Endothelial cell of umbilical vein (primary cell): Measurements from ENCODE around the gene KCNK15. TPM values are rescaled to one million over a fixed set of nuclear protein-coding genes. Genes with fewer than 3 reads are reported as not detected.

Experiments
- BruUV-seq: library from RNA; stranded (reverse); fragments of 400-500 nt; replicated peaks from 2 replicates; lab custom pipeline; 2021; lab: Mats Ljungman, UMichigan
- CTCF ChIA-PET: fragments of 300-600, 350-600 bp; sonication (Branson Sonifier 250); formaldehyde crosslinking; loops from one replicate; lab custom pipeline; 2021; ENCODE audit warnings: antibody characterized with exemption, inconsistent platforms; lab: Charles Lee
- POLR2A ChIA-PET: fragments of 300-600, 350-600 bp; sonication (Branson Sonifier 250); formaldehyde crosslinking; loops from one replicate; lab custom pipeline; 2021; ENCODE audit warnings: antibody characterized with exemption, inconsistent platforms; lab: Charles Lee
- DNase-seq: peaks from one replicate; pipeline ENCODE4 v3.0.0-alpha.2; 2011; ENCODE audit warnings: low read depth, low spot score
- FAIRE-seq: peaks from 2 replicates; lab custom pipeline; 2011; peaks lifted over from hg19 to GRCh38; lab: Jason Lieb, UNC
- H2AFZ ChIP-seq: 2 replicates; pipeline ENCODE4 v1.6.0; 2012; ENCODE audit warnings: low read depth, low read length, control low read depth, inconsistent platforms
- H3K27ac ChIP-seq: 2 replicates; pipeline ENCODE4 v1.5.1; 2011; ENCODE audit warnings: low read depth, mild to moderate bottlenecking, control low read depth, low read length, moderate library complexity; ENCODE audit not compliant: insufficient read depth
- H3K27me3 ChIP-seq, 2 experiments: 2 replicates each; pipeline versions ENCODE4 v1.6.0 to v1.6.1; 2011; ENCODE audit warnings: low read length in 2 of 2, mixed read lengths in 1 of 2; ENCODE audit not compliant: control insufficient read depth in 2 of 2, insufficient read depth in 2 of 2
- H3K36me3 ChIP-seq, 2 experiments: 2 replicates in 1 of 2; 3 replicates in 1 of 2; pipeline ENCODE4 v1.5.1; 2011; ENCODE audit warnings: low read length in 2 of 2, mild to moderate bottlenecking in 1 of 2, moderate library complexity in 1 of 2; ENCODE audit not compliant: control insufficient read depth in 2 of 2, insufficient read depth in 2 of 2; ENCODE audit errors: extremely low read depth in 1 of 2
- H3K4me1 ChIP-seq: 3 replicates; pipeline ENCODE4 v1.5.1; 2011; ENCODE audit warnings: mild to moderate bottlenecking, low read length; ENCODE audit not compliant: control insufficient read depth, insufficient read depth; ENCODE audit errors: extremely low read depth
- H3K4me2 ChIP-seq: 2 replicates; pipeline ENCODE4 v1.6.1; 2011; ENCODE audit warnings: low read length, control low read depth, mixed read lengths; ENCODE audit not compliant: insufficient read depth
- H3K4me3 ChIP-seq, 3 experiments: fragments of 200-600 bp in 1 of 3; sonication (generic), shearing (Covaris generic) in 1 of 3; replicated peaks in 1 of 3; 2 replicates each; pipeline ENCODE4 v1.5.1; 2011 to 2016; ENCODE audit warnings: control low read depth in 3 of 3, low read length in 3 of 3, mild to moderate bottlenecking in 2 of 3, inconsistent platforms in 1 of 3, low read depth in 1 of 3, moderate library complexity in 1 of 3; ENCODE audit not compliant: insufficient read depth in 1 of 3
- H3K79me2 ChIP-seq: 2 replicates; pipeline ENCODE4 v1.6.0; 2012; ENCODE audit warnings: low read length, inconsistent platforms; ENCODE audit not compliant: control insufficient read depth, insufficient read depth
- H3K9ac ChIP-seq: replicated peaks from 2 replicates; pipeline ENCODE3; 2011; ENCODE audit warnings: low read length, control low read depth; ENCODE audit not compliant: insufficient read depth; ENCODE audit errors: extremely low read depth
- H3K9me1 ChIP-seq: replicated peaks from 3 replicates; pipeline ENCODE4 v1.6.0; 2011; ENCODE audit warnings: mild to moderate bottlenecking, low read length; ENCODE audit not compliant: control insufficient read depth, insufficient read depth; ENCODE audit errors: extremely low read depth
- H3K9me3 ChIP-seq: replicated peaks from 2 replicates; pipeline ENCODE4 v1.5.1; 2012; ENCODE audit warnings: low read length, inconsistent platforms; ENCODE audit not compliant: control insufficient read depth, insufficient read depth
- H4K20me1 ChIP-seq: replicated peaks from 2 replicates; pipeline ENCODE3; 2011; ENCODE audit warnings: mild to moderate bottlenecking, low read length; ENCODE audit not compliant: control insufficient read depth, insufficient read depth; ENCODE audit errors: extremely low read depth
- CTCF ChIP-seq, 2 donors: IDR thresholded peaks; 1 replicate in 1 of 2; 2 replicates in 1 of 2; pipeline ENCODE4 v1.5.1; 2011; ENCODE audit warnings: low read length in 2 of 2, mild to moderate bottlenecking in 2 of 2, moderate library complexity in 2 of 2, control low read depth in 1 of 2, inconsistent platforms in 1 of 2, low read depth in 1 of 2; ENCODE audit not compliant: insufficient read depth in 1 of 2; ENCODE audit errors: extremely low read depth in 1 of 2
- EZH2 ChIP-seq: IDR thresholded peaks from 2 replicates; pipeline ENCODE4 v1.6.1; 2012; ENCODE audit warnings: borderline replicate concordance, low read depth, mild to moderate bottlenecking, moderate library complexity, low read length, inconsistent platforms; ENCODE audit not compliant: severe bottlenecking
- FOS ChIP-seq: IDR thresholded peaks from 2 replicates; pipeline ENCODE4 v1.6.1; 2011; ENCODE audit warnings: mild to moderate bottlenecking, low read length, moderate library complexity, borderline replicate concordance; ENCODE audit not compliant: insufficient read depth
- GATA2 ChIP-seq: IDR thresholded peaks from 2 replicates; pipeline ENCODE4 v1.7.0; 2011; ENCODE audit warnings: low read depth, mild to moderate bottlenecking, moderate library complexity, mixed read lengths, low read length; ENCODE audit not compliant: insufficient read length, insufficient read depth
- JUN ChIP-seq: IDR thresholded peaks from 2 replicates; pipeline ENCODE4 v1.6.1; 2011; ENCODE audit warnings: borderline replicate concordance, low read depth; ENCODE audit not compliant: insufficient read length, insufficient read depth
- MAX ChIP-seq: IDR thresholded peaks from 2 replicates; pipeline ENCODE4 v1.6.1; 2011; ENCODE audit not compliant: insufficient read depth, insufficient read length
- MYC ChIP-seq: IDR thresholded peaks from one replicate; pipeline ENCODE4 v1.6.1; 2011; ENCODE audit warnings: mild to moderate bottlenecking, low read depth, low read length
- POLR2A ChIP-seq: IDR thresholded peaks from 2 replicates; pipeline ENCODE4 v1.6.1; 2012; ENCODE audit warnings: low read depth, mild to moderate bottlenecking, control low read depth, low read length
- POLR2AphosphoS5 ChIP-seq: IDR thresholded peaks from 2 replicates; pipeline ENCODE4 v1.6.1; 2012; ENCODE audit warnings: low read depth, mild to moderate bottlenecking, control low read depth, low read length, moderate library complexity; ENCODE audit not compliant: insufficient read depth
- dilution Hi-C: fragments of 300-500 bp; cut with MboI; formaldehyde crosslinking; loops from one replicate; pipeline ENCODE4 v1.15.0; 2019; ENCODE audit warnings: low sequenced_read_pairs; ENCODE audit not compliant: extremely low pct_ligation_motif_present
- intact Hi-C: fragments of 100-400 bp; cut with micrococcal nuclease; formaldehyde crosslinking; loops from one replicate; pipeline ENCODE4 v1.10.0; 2022
- polyA plus RNA-seq, 4 experiments: library from polyadenylated mRNA; depleted of rRNA in 3 of 4; stranded (reverse) in 3 of 4; unstranded in 1 of 4; fragments of >200 nt; gene quantifications; 2 replicates each; pipeline versions ENCODE4 v1.2.1 to v1.2.3, GENCODE V29; 2011 to 2012; ENCODE audit warnings: missing spikeins in 1 of 4
- total RNA-seq: library from RNA; stranded (reverse); gene quantifications from 2 replicates; pipeline ENCODE4 v1.2.3, GENCODE V29; 2021

Gene KCNK15
- total and polyA plus RNA-seq, 2 donors (not counting 3 experiments of a cell fraction or from before 2014, with no cell fraction given): 0.06 TPM; not detected in 1

- H3K9ac ChIP-seq: no peak overlapping the region
- DNase-seq (no peak), FAIRE-seq (no peak)
- no peak overlapping the region for H2AFZ ChIP-seq
- H3K79me2 ChIP-seq: no peaks in the 10 kb centered on the region
- peaks cover 8 to 11% of the 10 kb centered on the region in 2 experiments for H3K27me3 ChIP-seq
- H3K36me3 ChIP-seq: no peaks in the 10 kb centered on the region
- H3K4me3 ChIP-seq: no peak overlapping the region
- BruUV-seq: no TSS peak
- intact Hi-C loops (no loop called here), dilution Hi-C loops (loop anchor here (5.0 kb wide), 1 partner anchor 80 kb away; no protein-coding TSS in a partner anchor)
- no peaks in the 10 kb centered on the region for H3K4me1 ChIP-seq
- CTCF ChIA-PET: interaction anchor here (2.1 to 2.9 kb wide), 2 partner anchors 10 kb away, joined by 8 to 17 read pairs; partner anchors contain the start of gene KCNK15
- H3K27ac ChIP-seq: no peak overlapping the region
- no peaks in the 10 kb centered on the region for H3K9me3 ChIP-seq
- no peak for TF ChIP-seq CTCF (IDR thresholded peaks at IDR 0.05; ENCODE audit: extremely low read depth in 1 of 2, insufficient read depth in 1 of 2, low read depth in 1 of 2, low read length in 2 of 2)
- no peak for TF ChIP-seq JUN
- TF ChIP-seq EZH2: no peak
- TF ChIP-seq FOS: no peak
- TF ChIP-seq MYC: no peak
- TF ChIP-seq GATA2: no peak
- TF ChIP-seq POLR2A: no peak
- no peak for TF ChIP-seq MAX
- TF ChIP-seq POLR2AphosphoS5: no peak
- no peak overlapping the region for H3K4me2 ChIP-seq
- H3K9me1 ChIP-seq: no peaks in the 10 kb centered on the region
- no peaks in the 10 kb centered on the region for H4K20me1 ChIP-seq
- POLR2A ChIA-PET: no interaction called here
Observed at GRCh38 chr20:44756956-44757355, 11.3 kb downstream of the KCNK15 start.
